ENCODE measurements around the gene CSNK2A1.
"Not testable (repeated sequence)": the region's sequence is repeated elsewhere in the genome, so short reads cannot be mapped to it uniquely, and the experiment has no call there.

Gene CSNK2A1

GRCh38 chr20:480044-480443, 63.5 kb downstream of the CSNK2A1 start:
- DNase-seq: no peak

GRCh38 chr20:479487-479886, 64.1 kb downstream of the CSNK2A1 start:
- DNase-seq: no peak

- DNase-seq: peak; percentile 24
Measured at GRCh38 chr20:478949-479429, 64.6 kb downstream of the CSNK2A1 start.

GRCh38 chr20:478010-478948, 65.3 kb downstream of the CSNK2A1 start:
- DNase-seq: no peak

- DNase-seq: not testable (repeated sequence)
Measured at GRCh38 chr20:476561-477249, 66.9 kb downstream of the CSNK2A1 start.

- DNase-seq: no peak
Measured at GRCh38 chr20:475463-476357, 67.9 kb downstream of the CSNK2A1 start.

GRCh38 chr20:474581-474980, 69.0 kb downstream of the CSNK2A1 start:
- DNase-seq: no peak

- no peak for DNase-seq
Measured at GRCh38 chr20:472889-473292, 70.7 kb downstream of the CSNK2A1 start.

GRCh38 chr20:472137-472846, 71.3 kb downstream of the CSNK2A1 start:
- DNase-seq: no peak

GRCh38 chr20:469746-470490, 73.7 kb downstream of the CSNK2A1 start:
- no peak for DNase-seq

- no peak for DNase-seq
Measured at GRCh38 chr20:467755-468154, 75.8 kb downstream of the CSNK2A1 start.

- DNase-seq: peak; percentile 74
Measured at GRCh38 chr20:462199-462991, 81.2 kb downstream of the CSNK2A1 start, which contains the start of gene TBC1D20. Gene TBC1D20 (minus strand): TSS chr20:462533. CDS start chr20:462405, 128 bp downstream.

GRCh38 chr20:461254-462198, 82.1 kb downstream of the CSNK2A1 start:
- DNase-seq: no peak

GRCh38 chr20:460707-461106, 82.9 kb downstream of the CSNK2A1 start:
- no peak for DNase-seq

GRCh38 chr20:460180-460579, 83.4 kb downstream of the CSNK2A1 start:
- DNase-seq: no peak

- no peak for DNase-seq
Measured at GRCh38 chr20:458776-459175, 84.8 kb downstream of the CSNK2A1 start.

- DNase-seq: no peak
Measured at GRCh38 chr20:454951-455350, 88.6 kb downstream of the CSNK2A1 start.

GRCh38 chr20:452021-452420, 91.6 kb downstream of the CSNK2A1 start:
- not testable (repeated sequence) for DNase-seq

Measured in NCI-H446 treated with DMSO at 0.1 percent for 48 hours (cell line).